ENCODE results near the gene TMEM87A. TPM values are rescaled to one million over a fixed set of nuclear protein-coding genes. Genes with fewer than 3 reads are reported as not detected.

The TMEM87A gene
- total RNA-seq, 1 experiment from 2014 or later: 55.8 TPM

DNA sequence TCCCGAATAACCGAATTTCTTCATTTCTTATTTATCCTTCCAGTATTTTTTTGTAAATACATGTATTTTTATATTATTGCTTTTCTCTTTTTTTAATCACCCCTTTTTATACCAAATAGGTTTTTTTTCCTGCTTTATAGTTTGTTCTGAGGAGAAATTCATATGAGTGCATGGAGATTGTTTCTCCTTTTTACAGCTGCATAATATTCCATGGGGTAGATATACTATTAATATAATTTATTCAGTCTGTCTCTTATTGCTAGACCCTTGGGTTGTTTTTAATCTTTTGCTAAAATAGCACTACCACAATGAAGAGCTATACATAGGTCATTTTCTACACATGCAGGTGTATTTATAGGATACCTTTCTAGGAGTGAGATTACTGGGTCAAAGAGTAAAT is 3.5 kb upstream of the TMEM87A start:
- no TSS peak for BruUV-seq (replicated peaks)
- Histone ChIP-seq H3K27me3 (ENCODE audit: low read length) (no peaks in the 10 kb centered on the region), H3K4me2 (ENCODE audit: low read length) (no peak overlapping the region), H3K9me3 (ENCODE audit: low read length) (no peaks in the 10 kb centered on the region), H3K79me2 (ENCODE audit: low read length) (peaks cover 30% of the 10 kb centered on the region), H3K9ac (ENCODE audit: low read length) (no peak overlapping the region), H3K4me3 (ENCODE audit: low read length) (no peak overlapping the region), H4K20me1 (ENCODE audit: low read length) (peaks cover 10% of the 10 kb centered on the region), H3K36me3 (ENCODE audit: low read depth, low read length) (no peaks in the 10 kb centered on the region), H3K4me1 (ENCODE audit: insufficient read depth, low read length) (peaks cover 25% of the 10 kb centered on the region), H2AFZ (ENCODE audit: low read length) (no peak overlapping the region), H3F3A (ENCODE audit: low read length, unreplicated experiment) (no peaks in the 10 kb centered on the region), H3K9me2 (replicated peaks; ENCODE audit: low read length) (no peaks in the 10 kb centered on the region), H3K27ac (ENCODE audit: low read length) (no peak overlapping the region)
- ATAC-seq (no peak), DNase-seq (no peak)
- intact Hi-C loops (cut with micrococcal nuclease): no loop called here
- ChIA-PET CTCF (no interaction called here), POLR2A (ENCODE audit: unreplicated experiment) (no interaction called here)
- TF ChIP-seq, protein P1, sequence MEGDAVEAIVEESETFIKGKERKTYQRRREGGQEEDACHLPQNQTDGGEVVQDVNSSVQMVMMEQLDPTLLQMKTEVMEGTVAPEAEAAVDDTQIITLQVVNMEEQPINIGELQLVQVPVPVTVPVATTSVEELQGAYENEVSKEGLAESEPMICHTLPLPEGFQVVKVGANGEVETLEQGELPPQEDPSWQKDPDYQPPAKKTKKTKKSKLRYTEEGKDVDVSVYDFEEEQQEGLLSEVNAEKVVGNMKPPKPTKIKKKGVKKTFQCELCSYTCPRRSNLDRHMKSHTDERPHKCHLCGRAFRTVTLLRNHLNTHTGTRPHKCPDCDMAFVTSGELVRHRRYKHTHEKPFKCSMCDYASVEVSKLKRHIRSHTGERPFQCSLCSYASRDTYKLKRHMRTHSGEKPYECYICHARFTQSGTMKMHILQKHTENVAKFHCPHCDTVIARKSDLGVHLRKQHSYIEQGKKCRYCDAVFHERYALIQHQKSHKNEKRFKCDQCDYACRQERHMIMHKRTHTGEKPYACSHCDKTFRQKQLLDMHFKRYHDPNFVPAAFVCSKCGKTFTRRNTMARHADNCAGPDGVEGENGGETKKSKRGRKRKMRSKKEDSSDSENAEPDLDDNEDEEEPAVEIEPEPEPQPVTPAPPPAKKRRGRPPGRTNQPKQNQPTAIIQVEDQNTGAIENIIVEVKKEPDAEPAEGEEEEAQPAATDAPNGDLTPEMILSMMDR (conservative IDR thresholded peaks at IDR 0.05; ENCODE audit: low read depth, low read length): no peak
- no peak for TF ChIP-seq EZH2 (IDR thresholded peaks at IDR 0.05; ENCODE audit: low read length, unreplicated experiment)
- no peak for TF ChIP-seq EZH2phosphoT487 (IDR thresholded peaks at IDR 0.05; ENCODE audit: borderline replicate concordance, low read length)

DNA sequence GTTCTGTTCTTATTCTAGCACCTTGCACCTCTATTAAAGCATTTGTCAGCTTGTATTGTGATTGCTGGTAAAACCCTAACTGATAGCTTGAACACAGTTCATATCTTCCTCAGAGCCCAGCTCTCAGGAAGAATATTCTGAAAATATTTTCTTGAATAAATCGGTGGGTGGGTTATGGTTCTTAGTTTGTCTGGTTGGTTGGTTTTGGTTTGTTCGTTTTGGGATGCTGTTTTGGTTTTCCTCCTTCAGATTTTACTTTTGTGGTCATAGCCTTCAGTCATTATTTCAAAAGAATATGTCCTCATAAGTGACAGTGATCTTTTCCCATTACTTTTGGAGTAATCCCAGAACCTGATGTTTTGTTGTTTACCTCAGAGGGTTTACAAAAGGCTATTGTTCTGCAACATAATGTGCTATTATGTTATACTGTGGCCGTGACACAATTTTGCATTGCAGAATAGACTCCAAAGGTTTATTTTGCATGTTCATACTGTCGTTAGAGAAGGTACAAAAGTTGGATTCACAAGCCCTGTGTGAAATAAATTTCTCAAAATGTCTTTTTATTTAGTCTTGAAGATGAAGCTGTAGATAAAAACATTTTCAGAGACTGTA is 2.7 kb upstream of the TMEM87A start:
- Histone ChIP-seq H3K9ac (ENCODE audit: low read length) (peak overlapping the region; percentile 88), H3F3A (ENCODE audit: low read length, unreplicated experiment) (no peaks in the 10 kb centered on the region), H3K36me3 (ENCODE audit: low read depth, low read length) (no peaks in the 10 kb centered on the region), H4K20me1 (ENCODE audit: low read length) (peaks cover 16% of the 10 kb centered on the region), H3K9me2 (replicated peaks; ENCODE audit: low read length) (no peaks in the 10 kb centered on the region), H2AFZ (ENCODE audit: low read length) (peak overlapping the region; percentile 86), H3K4me2 (ENCODE audit: low read length) (peak overlapping the region; percentile 96), H3K27me3 (ENCODE audit: low read length) (no peaks in the 10 kb centered on the region), H3K4me3 (ENCODE audit: low read length) (peak overlapping the region; percentile 77), H3K27ac (ENCODE audit: low read length) (peak overlapping the region; percentile 94; the same call in 1 of the 2 replicates), H3K79me2 (ENCODE audit: low read length) (peaks cover 39% of the 10 kb centered on the region), H3K4me1 (ENCODE audit: insufficient read depth, low read length) (peaks cover 31% of the 10 kb centered on the region), H3K9me3 (ENCODE audit: low read length) (no peaks in the 10 kb centered on the region)
- intact Hi-C loops (cut with micrococcal nuclease): no loop called here
- DNase-seq (no peak), ATAC-seq (no peak)
- CTCF ChIA-PET: no interaction called here
- TF ChIP-seq EZH2 (IDR thresholded peaks at IDR 0.05; ENCODE audit: low read length, unreplicated experiment): no peak
- TF ChIP-seq, protein P1 (conservative IDR thresholded peaks at IDR 0.05; ENCODE audit: low read depth, low read length): no peak
- POLR2A ChIA-PET (ENCODE audit: unreplicated experiment): no interaction called here
- BruUV-seq (replicated peaks): no TSS peak

DNA sequence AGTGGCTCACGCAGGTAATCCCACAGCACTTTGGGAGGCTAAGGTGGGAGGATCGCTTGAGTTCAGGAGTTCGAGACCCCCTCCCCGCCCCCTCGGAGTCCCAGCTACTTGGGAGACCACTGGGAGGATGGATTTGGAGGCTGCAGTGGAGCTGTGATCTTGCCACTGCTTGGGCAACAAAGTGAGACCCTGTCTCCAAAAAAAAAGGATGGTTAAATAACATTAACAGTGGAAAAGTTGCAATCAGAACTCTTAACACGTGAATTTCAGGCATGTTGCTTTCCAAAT is 1.4 kb upstream of the TMEM87A start:
- no peaks in the 10 kb centered on the region for H3F3A ChIP-seq (ENCODE audit: low read length, unreplicated experiment)

More for the DNA sequence above, 1.4 kb upstream of the TMEM87A start:
- Histone ChIP-seq H3K9me3 (ENCODE audit: low read length) (no peaks in the 10 kb centered on the region), H3K4me3 (ENCODE audit: low read length) (peak overlapping the region; percentile 77), H3K9me2 (replicated peaks; ENCODE audit: low read length) (no peaks in the 10 kb centered on the region), H3K27ac (ENCODE audit: low read length) (peak overlapping the region; percentile 94), H2AFZ (ENCODE audit: low read length) (peak overlapping the region; percentile 86), H3K27me3 (ENCODE audit: low read length) (no peaks in the 10 kb centered on the region), H3K36me3 (ENCODE audit: low read depth, low read length) (no peaks in the 10 kb centered on the region), H3K79me2 (ENCODE audit: low read length) (peaks cover 51% of the 10 kb centered on the region), H3K9ac (ENCODE audit: low read length) (peak overlapping the region; percentile 88), H3K4me2 (ENCODE audit: low read length) (peak overlapping the region; percentile 96), H4K20me1 (ENCODE audit: low read length) (peaks cover 25% of the 10 kb centered on the region), H3K4me1 (ENCODE audit: insufficient read depth, low read length) (peaks cover 41% of the 10 kb centered on the region)
- TF ChIP-seq, protein P1 (conservative IDR thresholded peaks at IDR 0.05; ENCODE audit: low read depth, low read length): no peak
- no peak for TF ChIP-seq EZH2phosphoT487 (IDR thresholded peaks at IDR 0.05; ENCODE audit: borderline replicate concordance, low read length)
- no peak for TF ChIP-seq EZH2 (IDR thresholded peaks at IDR 0.05; ENCODE audit: low read length, unreplicated experiment)
- ChIA-PET CTCF (no interaction called here), POLR2A (ENCODE audit: unreplicated experiment) (no interaction called here)
- no TSS peak for BruUV-seq (replicated peaks)
- no peak for ATAC-seq
- no peak for DNase-seq
- intact Hi-C loops (cut with micrococcal nuclease): loop anchor here (5.0 kb wide), 2 partner anchors 48 to 113 kb away; no protein-coding TSS in a partner anchor
